Sigmoid colon (tissue), 7 donors: ENCODE results near the gene MLPH. TPM values are rescaled to one million over a fixed set of nuclear protein-coding genes. Genes with fewer than 3 reads are reported as not detected.

Experiments used
- DNase-seq: peaks from one replicate; pipeline ENCODE4 v3.0.0-alpha.2; 2019
- H3K27ac ChIP-seq, 4 donors: fragments of 200-600 bp; sonication (generic); one replicate each; pipeline ENCODE4 v1.5.1; 2016 to 2019; ENCODE audit warnings: mild to moderate bottlenecking in 1 of 4
- H3K27me3 ChIP-seq, 3 donors: fragments of 200-600 bp; sonication (generic); one replicate each; pipeline ENCODE4 v1.5.1; 2019; ENCODE audit warnings: mild to moderate bottlenecking in 1 of 3
- H3K36me3 ChIP-seq, 4 donors: fragments of 200-600 bp; sonication (generic); one replicate each; pipeline ENCODE4 v1.5.1; 2016 to 2019
- H3K4me1 ChIP-seq, 4 donors: fragments of 200-600 bp; sonication (generic); one replicate each; pipeline ENCODE4 v1.5.1; 2017 to 2019
- H3K4me3 ChIP-seq, 4 donors: fragments of 200-600 bp; sonication (generic); one replicate each; pipeline ENCODE4 v1.5.1; 2017 to 2019; ENCODE audit warnings: mild to moderate bottlenecking in 2 of 4, moderate library complexity in 1 of 4
- H3K9me3 ChIP-seq, 4 donors: fragments of 200-600 bp in 3 of 4; sonication (generic) in 3 of 4; one replicate each; pipeline versions ENCODE4 v1.5.1 to v1.6.1; 2013 to 2019
- EP300 ChIP-seq, 4 donors: sonication (generic); formaldehyde crosslinking; IDR thresholded peaks; one replicate each; pipeline ENCODE4 v1.6.1; 2017; ENCODE audit warnings: antibody characterized with exemption in 4 of 4
- POLR2A ChIP-seq, 2 donors: fragments of 450-650 bp; IDR thresholded peaks; one replicate each; pipeline ENCODE4 v1.6.1; 2016; ENCODE audit warnings: antibody characterized with exemption in 2 of 2, mild to moderate bottlenecking in 2 of 2, moderate library complexity in 2 of 2
- POLR2AphosphoS5 ChIP-seq, 4 donors: sonication (generic); formaldehyde crosslinking; IDR thresholded peaks; one replicate each; pipeline ENCODE4 v1.6.1; 2017; ENCODE audit warnings: antibody characterized with exemption in 4 of 4
- WGBS, 2 donors: extraction: QIAGEN DNeasy Blood & Tissue Kit; methylation state at CpG; one replicate each; pipeline ENCODE4 v1.1.7; 2013; 5-methylcytosine and 5-hydroxymethylcytosine counted together
- intact Hi-C: fragments of 100-400 bp; cut with DNase I; formaldehyde crosslinking; loops from one replicate; pipeline ENCODE4 v1.15.1; 2023
- polyA plus RNA-seq, 3 donors: library from polyadenylated mRNA; stranded (reverse); fragments of 200-250 nt; gene quantifications; one replicate each; pipeline ENCODE4 v1.2.3, GENCODE V29; 2013
- total RNA-seq, 4 donors: library from RNA; depleted of rRNA; stranded (reverse); fragments of >200 nt; gene quantifications; one replicate each; pipeline ENCODE4 v1.1.0, GENCODE V29; 2016
- TF ChIP-seq, protein P1 (sequence below), 4 experiments: fragments of 450-650 bp in 3 of 4; fragments of 200-600 bp in 1 of 4; IDR thresholded peaks; one replicate each; pipeline ENCODE4 v1.5.1; 2016 to 2019; ENCODE audit warnings: antibody characterized with exemption in 4 of 4, mild to moderate bottlenecking in 3 of 4, moderate library complexity in 2 of 4
- donor health status: healthy with polysubstance abuse.
- donor health status: Bipolar disorder and iron deficiency.
- donor health status: healthy.

Gene MLPH
- total and polyA plus RNA-seq, 7 donors = 1.8 to 79.3 (median 21.9) TPM

DNA sequence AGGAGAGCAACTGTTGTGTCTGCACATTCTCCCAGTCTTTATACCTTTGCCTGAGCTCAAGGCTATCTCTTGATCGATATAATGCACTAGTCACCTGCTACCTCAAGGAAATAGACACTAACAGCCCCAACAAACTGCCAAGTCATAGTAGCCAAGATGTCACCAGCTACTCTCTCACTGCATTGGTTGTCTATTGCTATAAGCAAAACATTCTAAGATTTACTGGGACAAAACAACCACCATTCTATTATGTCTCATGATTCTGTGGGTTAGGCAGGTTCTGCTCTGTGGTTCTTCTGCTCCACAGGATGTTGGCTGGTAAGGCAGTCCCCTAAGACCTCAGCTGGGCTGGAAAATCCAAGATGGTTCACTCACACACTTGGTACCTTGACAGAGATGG lies 28.5 kb upstream of the MLPH start:
- no peak for DNase-seq
- Histone ChIP-seq H3K27ac (no peak overlapping the region), H3K4me1 (peaks cover 0 to 10% (median 5%) of the 10 kb centered on the region in 4 donors), H3K27me3 (no peaks in the 10 kb centered on the region), H3K9me3 (no peaks in the 10 kb centered on the region), H3K4me3 (no peak overlapping the region), H3K36me3 (no peaks in the 10 kb centered on the region)
- intact Hi-C loops = no loop called here
- WGBS, 2 donors = 81 to 84% methylated on average over 1 of the region's 1 CpG
- no peak for TF ChIP-seq POLR2A (IDR thresholded peaks at IDR 0.05)
- TF ChIP-seq, protein P1, sequence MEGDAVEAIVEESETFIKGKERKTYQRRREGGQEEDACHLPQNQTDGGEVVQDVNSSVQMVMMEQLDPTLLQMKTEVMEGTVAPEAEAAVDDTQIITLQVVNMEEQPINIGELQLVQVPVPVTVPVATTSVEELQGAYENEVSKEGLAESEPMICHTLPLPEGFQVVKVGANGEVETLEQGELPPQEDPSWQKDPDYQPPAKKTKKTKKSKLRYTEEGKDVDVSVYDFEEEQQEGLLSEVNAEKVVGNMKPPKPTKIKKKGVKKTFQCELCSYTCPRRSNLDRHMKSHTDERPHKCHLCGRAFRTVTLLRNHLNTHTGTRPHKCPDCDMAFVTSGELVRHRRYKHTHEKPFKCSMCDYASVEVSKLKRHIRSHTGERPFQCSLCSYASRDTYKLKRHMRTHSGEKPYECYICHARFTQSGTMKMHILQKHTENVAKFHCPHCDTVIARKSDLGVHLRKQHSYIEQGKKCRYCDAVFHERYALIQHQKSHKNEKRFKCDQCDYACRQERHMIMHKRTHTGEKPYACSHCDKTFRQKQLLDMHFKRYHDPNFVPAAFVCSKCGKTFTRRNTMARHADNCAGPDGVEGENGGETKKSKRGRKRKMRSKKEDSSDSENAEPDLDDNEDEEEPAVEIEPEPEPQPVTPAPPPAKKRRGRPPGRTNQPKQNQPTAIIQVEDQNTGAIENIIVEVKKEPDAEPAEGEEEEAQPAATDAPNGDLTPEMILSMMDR (IDR thresholded peaks at IDR 0.05) = no peak
- TF ChIP-seq POLR2AphosphoS5 (IDR thresholded peaks at IDR 0.05) = no peak
- no peak for TF ChIP-seq EP300 (IDR thresholded peaks at IDR 0.05)

- intact Hi-C loops = no loop called here
Measured at GRCh38 chr2:237459226-237459625, 27.8 kb upstream of the MLPH start.

GRCh38 chr2:237459741-237460174 lies 27.3 kb upstream of the MLPH start:
- Histone ChIP-seq H3K4me1 (peaks cover 0 to 10% (median 5%) of the 10 kb centered on the region in 4 donors), H3K9me3 (no peaks in the 10 kb centered on the region), H3K27me3 (no peaks in the 10 kb centered on the region), H3K27ac (no peak overlapping the region), H3K4me3 (no peak overlapping the region), H3K36me3 (no peaks in the 10 kb centered on the region)
- intact Hi-C loops = no loop called here
- DNase-seq = no peak
- 78 to 83% methylated on average over 3 of the region's 3 CpGs for WGBS, 2 donors
- TF ChIP-seq, protein P1 (IDR thresholded peaks at IDR 0.05) = no peak
- TF ChIP-seq POLR2A (IDR thresholded peaks at IDR 0.05) (no peak), EP300 (IDR thresholded peaks at IDR 0.05) (no peak), POLR2AphosphoS5 (IDR thresholded peaks at IDR 0.05) (no peak)

More at GRCh38 chr2:237459226-237459625, 27.8 kb upstream of the MLPH start:
- Histone ChIP-seq H3K4me1 (peaks cover 0 to 10% (median 5%) of the 10 kb centered on the region in 4 donors), H3K27me3 (no peaks in the 10 kb centered on the region), H3K9me3 (no peaks in the 10 kb centered on the region), H3K36me3 (no peaks in the 10 kb centered on the region), H3K4me3 (no peak overlapping the region), H3K27ac (no peak overlapping the region)
- TF ChIP-seq, protein P1 (IDR thresholded peaks at IDR 0.05) = no peak
- TF ChIP-seq POLR2A (IDR thresholded peaks at IDR 0.05) (no peak), POLR2AphosphoS5 (IDR thresholded peaks at IDR 0.05) (no peak), EP300 (IDR thresholded peaks at IDR 0.05) (no peak)
- DNase-seq = no peak
- 86 to 88% methylated on average over 4 of the region's 4 CpGs for whole genome bisulfite sequencing, 2 donors

- TF ChIP-seq, protein P1 (IDR thresholded peaks at IDR 0.05) = no peak
- no peak for TF ChIP-seq POLR2AphosphoS5 (IDR thresholded peaks at IDR 0.05)
- no peak for TF ChIP-seq EP300 (IDR thresholded peaks at IDR 0.05)
- no peak for TF ChIP-seq POLR2A (IDR thresholded peaks at IDR 0.05)
- DNase-seq = no peak
- H3K27me3 ChIP-seq = no peaks in the 10 kb centered on the region
Measured at GRCh38 chr2:237464757-237465391, 22.2 kb upstream of the MLPH start.

More at GRCh38 chr2:237464757-237465391, 22.2 kb upstream of the MLPH start:
- no peak overlapping the region for H3K27ac ChIP-seq
- no peaks in the 10 kb centered on the region for H3K9me3 ChIP-seq
- H3K4me3 ChIP-seq = no peak overlapping the region
- 87 to 95% methylated on average over 8 of the region's 8 CpGs for WGBS, 2 donors
- intact Hi-C loops = no loop called here
- no peaks in the 10 kb centered on the region for H3K36me3 ChIP-seq
- peaks cover 0 to 4% (median 0%) of the 10 kb centered on the region in 4 donors for H3K4me1 ChIP-seq
